Mesenchymal stem cell (in vitro differentiated cells and primary cell): ENCODE results near the gene PVALB.
A peak's percentile ranks its signal among the peaks of the same experiment; 100 is the strongest.

ENCODE experiments used
- DNase-seq: peaks from one replicate; pipeline ENCODE4 v3.0.0-alpha.2; 2013
- H2AFZ ChIP-seq: one replicate; pipeline ENCODE4 v1.6.1; 2013; ENCODE audit warnings: low read depth, mild to moderate bottlenecking, control low read depth, inconsistent platforms, low read length, moderate library complexity
- H2AK5ac ChIP-seq: 2 replicates; pipeline ENCODE4 v1.6.1; 2013; ENCODE audit warnings: low read length, moderate library complexity, mild to moderate bottlenecking, inconsistent platforms; ENCODE audit not compliant: severe bottlenecking
- H2BK120ac ChIP-seq: one replicate; pipeline ENCODE4 v1.6.1; 2013; ENCODE audit warnings: low read depth, mild to moderate bottlenecking, inconsistent platforms, low read length, moderate library complexity
- H2BK12ac ChIP-seq, 2 experiments: one replicate each; pipeline ENCODE4 v1.6.1; 2013; ENCODE audit warnings: inconsistent platforms in 2 of 2, low read length in 2 of 2, mild to moderate bottlenecking in 2 of 2, moderate library complexity in 2 of 2, control low read depth in 1 of 2
- H2BK15ac ChIP-seq: one replicate; pipeline ENCODE4 v1.6.1; 2013; ENCODE audit warnings: mild to moderate bottlenecking, low read depth, inconsistent platforms; ENCODE audit not compliant: poor library complexity, severe bottlenecking
- H2BK5ac ChIP-seq: 2 replicates; pipeline ENCODE4 v1.6.1; 2013; ENCODE audit warnings: low read depth, mild to moderate bottlenecking, low read length, control low read depth, inconsistent platforms; ENCODE audit not compliant: poor library complexity, severe bottlenecking
- H3K14ac ChIP-seq, 2 experiments: one replicate each; pipeline ENCODE4 v1.6.1; 2013; ENCODE audit warnings: inconsistent platforms in 2 of 2, low read length in 2 of 2, control low read depth in 1 of 2, mild to moderate bottlenecking in 1 of 2, moderate library complexity in 1 of 2
- H3K18ac ChIP-seq, 2 experiments: one replicate each; pipeline ENCODE4 v1.6.1; 2013; ENCODE audit warnings: inconsistent platforms in 2 of 2, low read length in 2 of 2, control low read depth in 1 of 2, low read depth in 1 of 2, mild to moderate bottlenecking in 1 of 2
- H3K23ac ChIP-seq, 2 experiments: one replicate each; pipeline ENCODE4 v1.6.1; 2013; ENCODE audit warnings: inconsistent platforms in 2 of 2, low read length in 2 of 2, mild to moderate bottlenecking in 2 of 2, moderate library complexity in 2 of 2, control low read depth in 1 of 2
- H3K27ac ChIP-seq: 2 replicates; pipeline ENCODE4 v1.5.1; 2013; ENCODE audit warnings: mild to moderate bottlenecking, moderate library complexity, low read length, control low read depth, inconsistent platforms; ENCODE audit not compliant: poor library complexity, severe bottlenecking
- H3K27me3 ChIP-seq, 2 experiments: 2 replicates each; pipeline versions ENCODE4 v1.6.1 to v1.7.0; 2013; ENCODE audit warnings: low read length in 2 of 2, mild to moderate bottlenecking in 2 of 2, moderate library complexity in 2 of 2, control low read depth in 1 of 2, inconsistent platforms in 1 of 2; ENCODE audit not compliant: control insufficient read depth in 1 of 2, insufficient read depth in 1 of 2
- H3K36me3 ChIP-seq, 2 experiments: 2 replicates each; pipeline versions ENCODE4 v1.6.1 to v1.7.0; 2013; ENCODE audit warnings: low read length in 2 of 2, control low read depth in 1 of 2, inconsistent platforms in 1 of 2, low read depth in 1 of 2, mild to moderate bottlenecking in 1 of 2; ENCODE audit not compliant: insufficient read depth in 2 of 2, control insufficient read depth in 1 of 2
- H3K4ac ChIP-seq, 2 experiments: one replicate each; pipeline ENCODE4 v1.6.1; 2013; ENCODE audit warnings: inconsistent platforms in 2 of 2, low read length in 2 of 2, mild to moderate bottlenecking in 2 of 2, moderate library complexity in 2 of 2, control low read depth in 1 of 2, low read depth in 1 of 2
- H3K4me1 ChIP-seq: 2 replicates; pipeline ENCODE4 v1.6.1; 2013; ENCODE audit warnings: low read depth, low read length, control low read depth; ENCODE audit not compliant: control insufficient read depth, insufficient read depth
- H3K4me2 ChIP-seq: 2 replicates; pipeline ENCODE4 v1.6.1; 2013; ENCODE audit warnings: low read length, mild to moderate bottlenecking, inconsistent platforms; ENCODE audit not compliant: poor library complexity, severe bottlenecking
- H3K4me3 ChIP-seq, 2 experiments: 2 replicates each; pipeline versions ENCODE4 v1.5.1 to v1.7.0; 2013; ENCODE audit warnings: low read length in 2 of 2, mild to moderate bottlenecking in 2 of 2, control low read depth in 1 of 2, low read depth in 1 of 2; ENCODE audit not compliant: insufficient read depth in 1 of 2
- H3K79me1 ChIP-seq: replicated peaks from 2 replicates; pipeline ENCODE4 v1.6.1; 2013; ENCODE audit warnings: mild to moderate bottlenecking, control low read depth, low read length, inconsistent platforms; ENCODE audit not compliant: poor library complexity, severe bottlenecking
- H3K9ac ChIP-seq: 2 replicates; pipeline ENCODE4 v1.7.0; 2013; ENCODE audit warnings: mild to moderate bottlenecking, low read length, moderate library complexity
- H3K9me3 ChIP-seq: 2 replicates; pipeline ENCODE4 v1.7.0; 2013; ENCODE audit warnings: mild to moderate bottlenecking, low read length; ENCODE audit not compliant: control insufficient read depth
- H4K8ac ChIP-seq: one replicate; pipeline ENCODE4 v1.6.1; 2013; ENCODE audit warnings: inconsistent platforms, mild to moderate bottlenecking, low read length, moderate library complexity
- H4K91ac ChIP-seq: one replicate; pipeline ENCODE4 v1.6.1; 2013; ENCODE audit warnings: mild to moderate bottlenecking, low read length, inconsistent platforms
- WGBS: methylation state at CpG from one replicate; pipeline ENCODE4 v1.1.7; 2013; ENCODE audit warnings: mixed read lengths; 5-methylcytosine and 5-hydroxymethylcytosine counted together

The PVALB gene

GRCh38 chr22:36787204-36787988, 29.4 kb downstream of the PVALB start:
- WGBS: 81% methylated on average over 16 of the region's 17 CpGs
- Histone ChIP-seq H3K79me1 (no peaks in the 10 kb centered on the region), H4K91ac (no peak overlapping the region), H2AFZ (no peak overlapping the region), H3K4me3 (no peak overlapping the region), H3K4me2 (no peak overlapping the region), H3K27ac (no peak overlapping the region), H2AK5ac (no peak overlapping the region), H3K4me1 (no peaks in the 10 kb centered on the region), H3K14ac (no peak overlapping the region), H2BK120ac (no peak overlapping the region), H3K23ac (no peak overlapping the region), H3K36me3 (no peaks in the 10 kb centered on the region), H2BK5ac (no peak overlapping the region), H4K8ac (no peak overlapping the region), H3K9me3 (no peaks in the 10 kb centered on the region), H3K18ac (no peak overlapping the region), H2BK15ac (no peak overlapping the region), H3K4ac (no peak overlapping the region), H3K9ac (no peak overlapping the region), H3K27me3 (peaks cover 73 to 81% of the 10 kb centered on the region in 2 experiments), H2BK12ac (no peak overlapping the region)
- DNase-seq: no peak

GRCh38 chr22:36783743-36784142, 33.1 kb downstream of the PVALB start:
- WGBS: 94% methylated on average over 2 of the region's 2 CpGs
- H3K4ac ChIP-seq: no peak overlapping the region
- H3K36me3 ChIP-seq: no peaks in the 10 kb centered on the region
- H3K79me1 ChIP-seq: no peaks in the 10 kb centered on the region
- H3K27ac ChIP-seq: no peak overlapping the region
- H2BK15ac ChIP-seq: no peak overlapping the region
- no peak overlapping the region for H2BK5ac ChIP-seq
- no peak overlapping the region for H3K14ac ChIP-seq
- H3K27me3 ChIP-seq: peaks cover 48 to 53% of the 10 kb centered on the region in 2 experiments
- no peak overlapping the region for H3K9ac ChIP-seq
- no peak overlapping the region for H3K18ac ChIP-seq
- no peak overlapping the region for H2AFZ ChIP-seq
- no peak overlapping the region for H2BK12ac ChIP-seq
- H3K4me3 ChIP-seq: no peak overlapping the region
- H3K23ac ChIP-seq: no peak overlapping the region
- no peak overlapping the region for H4K8ac ChIP-seq
- H3K9me3 ChIP-seq: no peaks in the 10 kb centered on the region
- H3K4me1 ChIP-seq: peaks cover 4% of the 10 kb centered on the region
- no peak overlapping the region for H2AK5ac ChIP-seq
- no peak for DNase-seq
- H3K4me2 ChIP-seq: no peak overlapping the region
- H4K91ac ChIP-seq: no peak overlapping the region
- H2BK120ac ChIP-seq: no peak overlapping the region

- peak overlapping the region in 1 of 2 experiments; percentile 18 for H3K4me3 ChIP-seq
- no peak overlapping the region for H3K23ac ChIP-seq
- no peak overlapping the region for H2BK12ac ChIP-seq
- whole genome bisulfite sequencing: 22% methylated on average over 30 of the region's 33 CpGs
- H3K4ac ChIP-seq: no peak overlapping the region
- peaks cover 36 to 39% of the 10 kb centered on the region in 2 experiments for H3K27me3 ChIP-seq
- DNase-seq: peak; percentile 92
- H2BK5ac ChIP-seq: no peak overlapping the region
- H3K9ac ChIP-seq: peak overlapping the region; percentile 67
- H3K27ac ChIP-seq: no peak overlapping the region
- H2BK120ac ChIP-seq: no peak overlapping the region
- H2AFZ ChIP-seq: no peak overlapping the region
- H3K4me2 ChIP-seq: no peak overlapping the region
- H3K79me1 ChIP-seq: no peaks in the 10 kb centered on the region
- H2BK15ac ChIP-seq: no peak overlapping the region
- H3K18ac ChIP-seq: peak overlapping the region in 1 of 2 experiments; percentile 40
- no peak overlapping the region for H3K14ac ChIP-seq
- no peak overlapping the region for H4K91ac ChIP-seq
- H4K8ac ChIP-seq: peak overlapping the region; percentile 70
- H3K4me1 ChIP-seq: peaks cover 4% of the 10 kb centered on the region
- no peaks in the 10 kb centered on the region for H3K9me3 ChIP-seq
- no peak overlapping the region for H2AK5ac ChIP-seq
- H3K36me3 ChIP-seq: no peaks in the 10 kb centered on the region
Observed at GRCh38 chr22:36781656-36782627, 34.9 kb downstream of the PVALB start.

- Histone ChIP-seq H3K23ac (no peak overlapping the region), H3K4me3 (no peak overlapping the region), H3K18ac (no peak overlapping the region), H2AK5ac (no peak overlapping the region), H4K91ac (no peak overlapping the region), H2BK120ac (no peak overlapping the region), H3K27me3 (peaks cover 3 to 7% of the 10 kb centered on the region in 2 experiments), H2BK15ac (no peak overlapping the region), H3K27ac (no peak overlapping the region), H3K14ac (no peak overlapping the region), H3K4ac (no peak overlapping the region), H3K36me3 (no peaks in the 10 kb centered on the region), H3K9me3 (no peaks in the 10 kb centered on the region), H2AFZ (no peak overlapping the region), H3K4me1 (peaks cover 7% of the 10 kb centered on the region), H2BK12ac (no peak overlapping the region), H3K4me2 (no peak overlapping the region), H4K8ac (no peak overlapping the region), H3K9ac (no peak overlapping the region), H3K79me1 (peaks cover 8% of the 10 kb centered on the region), H2BK5ac (no peak overlapping the region)
- no peak for DNase-seq
Observed at GRCh38 chr22:36778020-36778419, 38.8 kb downstream of the PVALB start.
